A673 (cell line): Measurements from ENCODE around the gene OGFOD2. TPM values are rescaled to one million over a fixed set of nuclear protein-coding genes. Genes with fewer than 3 reads are reported as not detected.

ENCODE experiments used
- BruUV-seq: library from RNA; stranded (reverse); fragments of 400-500 nt; replicated peaks from 2 replicates; lab custom pipeline; 2021; lab: Mats Ljungman, UMichigan
- CTCF ChIA-PET: fragments of 300-600 bp; sonication (Branson Sonifier 250); formaldehyde crosslinking; loops from one replicate; lab custom pipeline; 2022; ENCODE audit warnings: antibody characterized with exemption; lab: Charles Lee
- POLR2A ChIA-PET: fragments of 300-600 bp; sonication (Branson Sonifier 250); formaldehyde crosslinking; loops from one replicate; lab custom pipeline; 2022; ENCODE audit warnings: antibody characterized with exemption; ENCODE audit not compliant: low non-redundant PET; lab: Charles Lee
- DNase-seq: peaks from one replicate; pipeline ENCODE4 v3.0.0-alpha.2; 2015; ENCODE audit warnings: low spot score
- H3K27ac ChIP-seq: fragments of 200-600 bp; sonication (generic); 2 replicates; pipeline ENCODE4 v1.5.1; 2016; ENCODE audit warnings: mixed run types, low read depth, mild to moderate bottlenecking, mixed read lengths, antibody characterized with exemption, low read length; ENCODE audit not compliant: poor library complexity, severe bottlenecking
- H3K27me3 ChIP-seq: fragments of 200-600 bp; sonication (generic); replicated peaks from 2 replicates; pipeline ENCODE4 v1.6.1; 2017; ENCODE audit warnings: mixed run types, low read depth, mild to moderate bottlenecking, mixed read lengths, antibody characterized with exemption, low read length; ENCODE audit not compliant: insufficient read depth, poor library complexity
- H3K36me3 ChIP-seq: fragments of 200-600 bp; sonication (generic); 2 replicates; pipeline ENCODE4 v1.6.1; 2016; ENCODE audit warnings: mixed run types, mild to moderate bottlenecking, mixed read lengths, antibody characterized with exemption, low read length; ENCODE audit not compliant: insufficient read depth, poor library complexity, severe bottlenecking
- H3K4me1 ChIP-seq: fragments of 200-600 bp; sonication (generic); 2 replicates; pipeline ENCODE4 v1.6.1; 2017; ENCODE audit warnings: mixed run types, mild to moderate bottlenecking, mixed read lengths, antibody characterized with exemption, low read length; ENCODE audit not compliant: insufficient read depth, poor library complexity, severe bottlenecking
- H3K4me3 ChIP-seq: fragments of 200-600 bp; sonication (generic); 2 replicates; pipeline ENCODE4 v1.5.1; 2016; ENCODE audit warnings: low read depth, mixed run types, mild to moderate bottlenecking, mixed read lengths, low read length; ENCODE audit not compliant: poor library complexity, severe bottlenecking
- H3K9me3 ChIP-seq: fragments of 200-600 bp; sonication (generic); 2 replicates; pipeline ENCODE4 v1.6.1; 2016; ENCODE audit warnings: mixed run types, low read depth, mild to moderate bottlenecking, mixed read lengths, antibody characterized with exemption, low read length; ENCODE audit not compliant: poor library complexity, severe bottlenecking
- EZH2 ChIP-seq: fragments of 200-600 bp; sonication (generic); IDR thresholded peaks from 2 replicates; pipeline ENCODE4 v1.6.1; 2017; ENCODE audit warnings: borderline replicate concordance, low read depth, mild to moderate bottlenecking, mixed read lengths, antibody characterized with exemption, low read length; ENCODE audit not compliant: poor library complexity, severe bottlenecking
- intact Hi-C: fragments of 100-400 bp; cut with micrococcal nuclease; formaldehyde crosslinking; loops from one replicate; pipeline ENCODE4 v1.10.0; 2022; ENCODE audit not compliant: unreplicated experiment
- total RNA-seq: library from RNA; stranded (reverse); gene quantifications from 2 replicates; pipeline ENCODE4 v1.2.3, GENCODE V29; 2021
- TF ChIP-seq, protein P1 (sequence below): fragments of 300-800, 200-600 bp; sonication (generic); conservative IDR thresholded peaks from 2 replicates; pipeline ENCODE4 v1.5.1; 2017; ENCODE audit warnings: low read depth, mild to moderate bottlenecking, antibody characterized with exemption, low read length, moderate library complexity, mixed read lengths

Gene OGFOD2
- total RNA-seq, 1 experiment from 2014 or later: 18.2 TPM

DNA sequence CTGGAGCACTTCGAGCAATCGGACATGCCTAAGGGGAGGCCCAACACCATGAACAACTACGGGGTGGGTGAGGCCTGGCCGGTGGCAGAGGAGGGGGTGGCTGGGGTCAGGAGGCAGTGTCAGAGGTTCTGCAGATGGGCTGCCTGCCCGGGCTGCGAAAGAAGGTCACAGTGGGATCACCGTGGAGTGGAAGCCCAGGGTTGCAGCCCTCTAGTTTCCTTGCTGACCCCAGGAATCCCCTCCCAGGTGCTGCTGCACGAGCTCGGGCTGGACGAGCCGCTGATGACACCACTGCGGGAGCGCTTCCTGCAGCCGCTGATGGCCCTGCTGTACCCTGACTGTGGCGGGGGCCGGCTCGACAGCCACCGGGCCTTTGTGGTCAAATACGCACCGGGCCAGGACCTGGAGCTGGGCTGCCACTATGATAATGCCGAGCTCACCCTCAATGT, 3.5 kb downstream of the OGFOD2 start:
- no peak for TF ChIP-seq EZH2
- TF ChIP-seq, protein P1, sequence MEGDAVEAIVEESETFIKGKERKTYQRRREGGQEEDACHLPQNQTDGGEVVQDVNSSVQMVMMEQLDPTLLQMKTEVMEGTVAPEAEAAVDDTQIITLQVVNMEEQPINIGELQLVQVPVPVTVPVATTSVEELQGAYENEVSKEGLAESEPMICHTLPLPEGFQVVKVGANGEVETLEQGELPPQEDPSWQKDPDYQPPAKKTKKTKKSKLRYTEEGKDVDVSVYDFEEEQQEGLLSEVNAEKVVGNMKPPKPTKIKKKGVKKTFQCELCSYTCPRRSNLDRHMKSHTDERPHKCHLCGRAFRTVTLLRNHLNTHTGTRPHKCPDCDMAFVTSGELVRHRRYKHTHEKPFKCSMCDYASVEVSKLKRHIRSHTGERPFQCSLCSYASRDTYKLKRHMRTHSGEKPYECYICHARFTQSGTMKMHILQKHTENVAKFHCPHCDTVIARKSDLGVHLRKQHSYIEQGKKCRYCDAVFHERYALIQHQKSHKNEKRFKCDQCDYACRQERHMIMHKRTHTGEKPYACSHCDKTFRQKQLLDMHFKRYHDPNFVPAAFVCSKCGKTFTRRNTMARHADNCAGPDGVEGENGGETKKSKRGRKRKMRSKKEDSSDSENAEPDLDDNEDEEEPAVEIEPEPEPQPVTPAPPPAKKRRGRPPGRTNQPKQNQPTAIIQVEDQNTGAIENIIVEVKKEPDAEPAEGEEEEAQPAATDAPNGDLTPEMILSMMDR: no peak
- H3K27me3 ChIP-seq: no peaks in the 10 kb centered on the region
- H3K9me3 ChIP-seq: no peaks in the 10 kb centered on the region
- no peak overlapping the region for H3K4me3 ChIP-seq
- ChIA-PET CTCF (no interaction called here), POLR2A (no interaction called here)
- intact Hi-C loops: no loop called here
- BruUV-seq: no TSS peak
- H3K27ac ChIP-seq: no peak overlapping the region
- peaks cover 16% of the 10 kb centered on the region for H3K36me3 ChIP-seq
- H3K4me1 ChIP-seq: peaks cover 21% of the 10 kb centered on the region
- DNase-seq: no peak

DNA sequence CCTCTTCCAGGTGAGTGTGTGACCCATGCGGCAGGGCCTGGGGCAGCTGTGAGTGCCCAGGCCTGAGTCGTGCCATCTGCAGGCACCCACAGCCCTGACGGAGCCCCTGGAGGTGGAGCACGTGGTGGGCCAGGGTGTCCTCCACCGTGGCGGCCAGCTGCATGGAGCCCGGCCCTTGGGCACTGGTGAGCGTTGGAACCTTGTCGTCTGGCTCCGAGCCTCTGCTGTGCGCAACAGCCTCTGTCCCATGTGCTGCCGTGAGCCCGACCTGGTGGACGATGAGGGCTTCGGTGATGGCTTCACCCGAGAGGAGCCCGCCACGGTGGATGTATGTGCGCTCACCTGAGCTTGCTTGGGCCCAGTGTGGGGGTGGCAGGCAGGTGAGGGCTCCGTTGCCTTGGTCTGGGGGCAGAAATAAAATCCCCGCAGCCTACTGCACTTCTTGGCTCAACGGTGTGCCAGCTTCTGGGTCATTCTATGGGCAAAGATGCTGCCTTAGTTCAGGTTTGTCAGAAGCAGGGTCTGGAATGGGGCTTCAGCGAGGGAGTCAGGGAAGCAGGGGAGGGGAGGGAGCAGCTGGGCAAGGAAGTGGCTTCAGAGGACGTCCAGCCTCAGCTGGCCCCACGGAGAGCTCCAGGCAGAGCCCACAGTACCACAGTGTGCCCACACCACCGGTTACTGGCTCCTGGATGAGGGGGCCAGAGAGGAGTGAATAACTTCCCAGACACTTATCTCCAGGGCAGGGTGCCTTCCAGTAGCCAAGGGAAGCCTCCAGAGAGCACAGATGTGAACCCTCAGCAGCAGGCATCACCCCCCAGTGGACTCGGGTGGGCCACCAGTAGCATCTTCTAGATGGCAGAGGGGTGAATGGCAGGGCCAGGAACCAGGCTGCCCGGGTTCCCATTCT, 4.2 kb downstream of the OGFOD2 start:
- Histone ChIP-seq H3K4me1 (peaks cover 21% of the 10 kb centered on the region), H3K36me3 (peaks cover 16% of the 10 kb centered on the region), H3K4me3 (peak overlapping the region; percentile 72), H3K27me3 (no peaks in the 10 kb centered on the region), H3K9me3 (no peaks in the 10 kb centered on the region), H3K27ac (peak overlapping the region; percentile 95)
- no TSS peak for BruUV-seq
- ChIA-PET CTCF (no interaction called here), POLR2A (no interaction called here)
- intact Hi-C loops: no loop called here
- no peak for TF ChIP-seq EZH2
- TF ChIP-seq, protein P1: no peak
- DNase-seq: no peak

DNA sequence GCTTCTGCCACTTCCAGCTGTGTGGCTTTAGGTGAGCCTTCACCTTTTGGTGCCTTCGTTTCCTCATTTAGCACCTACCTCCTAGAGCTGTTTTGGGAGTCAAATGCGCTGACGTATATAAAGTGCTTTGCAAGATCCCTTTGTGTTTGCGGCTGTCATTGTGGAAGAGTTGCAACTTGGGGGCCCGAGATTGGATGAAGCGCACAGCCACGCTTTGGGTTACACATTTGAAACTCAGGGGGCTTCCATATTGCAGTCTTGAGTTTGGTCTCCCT, 4.8 kb downstream of the OGFOD2 start:
- peak; percentile 39 for DNase-seq
- Histone ChIP-seq H3K9me3 (no peaks in the 10 kb centered on the region), H3K4me3 (peak overlapping the region; percentile 72), H3K27me3 (no peaks in the 10 kb centered on the region), H3K36me3 (peaks cover 16% of the 10 kb centered on the region), H3K27ac (peak overlapping the region; percentile 95), H3K4me1 (peaks cover 21% of the 10 kb centered on the region)
- no TSS peak for BruUV-seq
- intact Hi-C loops: loop anchor here (5.0 kb wide), 2 partner anchors 172 to 257 kb away; partner anchors contain the start of gene PITPNM2
- TF ChIP-seq, protein P1: no peak
- TF ChIP-seq EZH2: no peak
- ChIA-PET POLR2A (no interaction called here), CTCF (no interaction called here)
